OCI-LY1 (cell line): Measurements from ENCODE around the gene GRIK3.

Source experiments
- H2AFZ ChIP-seq: fragments of 200-600 bp; sonication (generic), shearing (Covaris generic); 2 replicates; pipeline ENCODE4 v1.6.0; 2014; ENCODE audit warnings: antibody characterized with exemption, mild to moderate bottlenecking, low read length
- H3F3A ChIP-seq: fragments of 200-600 bp; sonication (generic), shearing (Covaris generic); 2 replicates; pipeline ENCODE4 v1.6.0; 2014; ENCODE audit warnings: mild to moderate bottlenecking, antibody characterized with exemption, low read length, moderate library complexity; ENCODE audit not compliant: insufficient read depth
- H3K27ac ChIP-seq: fragments of 200-600 bp; sonication (generic); 2 replicates; pipeline ENCODE4 v1.5.1; 2014; ENCODE audit warnings: low read length, mixed run types, mild to moderate bottlenecking, low read depth; ENCODE audit not compliant: poor library complexity, severe bottlenecking
- H3K27me3 ChIP-seq: fragments of 200-600 bp; sonication (generic); 2 replicates; pipeline ENCODE4 v1.6.0; 2014; ENCODE audit warnings: antibody characterized with exemption, mild to moderate bottlenecking, low read length, moderate library complexity; ENCODE audit not compliant: insufficient read depth
- H3K36me3 ChIP-seq: fragments of 200-600 bp; sonication (generic); 2 replicates; pipeline ENCODE4 v1.6.1; 2014; ENCODE audit warnings: mild to moderate bottlenecking, antibody characterized with exemption, low read length, moderate library complexity, mixed read lengths; ENCODE audit not compliant: insufficient read depth
- H3K4me1 ChIP-seq: fragments of 200-600 bp; sonication (generic); 2 replicates; pipeline ENCODE4 v1.5.1; 2014; ENCODE audit warnings: mild to moderate bottlenecking, low read length, moderate library complexity; ENCODE audit not compliant: insufficient read depth, severe bottlenecking
- H3K4me2 ChIP-seq: fragments of 200-600 bp; sonication (generic), shearing (Covaris generic); 2 replicates; pipeline ENCODE4 v1.6.1; 2014; ENCODE audit warnings: low read length
- H3K4me3 ChIP-seq: fragments of 200-600 bp; sonication (generic); 2 replicates; pipeline ENCODE4 v1.5.1; 2014; ENCODE audit warnings: low read length, low read depth, mild to moderate bottlenecking, mixed read lengths; ENCODE audit not compliant: poor library complexity, severe bottlenecking
- H3K79me2 ChIP-seq: fragments of 200-600 bp; shearing (Covaris generic); 2 replicates; pipeline ENCODE4 v1.6.1; 2016; ENCODE audit warnings: mixed run types, low read length, mixed read lengths; ENCODE audit not compliant: insufficient read depth
- H3K9ac ChIP-seq: fragments of 200-600 bp; sonication (generic), shearing (Covaris generic); 2 replicates; pipeline ENCODE4 v1.6.1; 2014; ENCODE audit warnings: mild to moderate bottlenecking, low read length, mixed read lengths
- H3K9me2 ChIP-seq: fragments of 200-600 bp; sonication (generic), shearing (Covaris generic); 2 replicates; pipeline ENCODE4 v1.6.1; 2014; ENCODE audit warnings: low read depth, mild to moderate bottlenecking, low read length, mixed read lengths
- H3K9me3 ChIP-seq: fragments of 200-600 bp; shearing (Covaris generic); 2 replicates; pipeline ENCODE4 v1.6.1; 2014; ENCODE audit warnings: low read length, mixed read lengths
- H4K20me1 ChIP-seq: fragments of 200-600 bp; sonication (generic), shearing (Covaris generic); 2 replicates; pipeline ENCODE4 v1.6.0; 2016; ENCODE audit warnings: mild to moderate bottlenecking, low read length; ENCODE audit not compliant: insufficient read depth
- CTCF ChIP-seq: fragments of 200-600 bp; sonication (generic), shearing (Covaris generic); IDR thresholded peaks from 2 replicates; pipeline ENCODE4 v1.5.1; 2017; ENCODE audit warnings: mild to moderate bottlenecking, antibody characterized with exemption, low read length, moderate library complexity, mixed read lengths
- EZH2 ChIP-seq: fragments of 200-600 bp; sonication (generic), shearing (Covaris generic); IDR thresholded peaks from 2 replicates; pipeline ENCODE4 v1.8.0; 2017; ENCODE audit warnings: borderline replicate concordance, mixed run types, mild to moderate bottlenecking, antibody characterized with exemption, low read length, moderate library complexity, mixed read lengths

Gene GRIK3

DNA sequence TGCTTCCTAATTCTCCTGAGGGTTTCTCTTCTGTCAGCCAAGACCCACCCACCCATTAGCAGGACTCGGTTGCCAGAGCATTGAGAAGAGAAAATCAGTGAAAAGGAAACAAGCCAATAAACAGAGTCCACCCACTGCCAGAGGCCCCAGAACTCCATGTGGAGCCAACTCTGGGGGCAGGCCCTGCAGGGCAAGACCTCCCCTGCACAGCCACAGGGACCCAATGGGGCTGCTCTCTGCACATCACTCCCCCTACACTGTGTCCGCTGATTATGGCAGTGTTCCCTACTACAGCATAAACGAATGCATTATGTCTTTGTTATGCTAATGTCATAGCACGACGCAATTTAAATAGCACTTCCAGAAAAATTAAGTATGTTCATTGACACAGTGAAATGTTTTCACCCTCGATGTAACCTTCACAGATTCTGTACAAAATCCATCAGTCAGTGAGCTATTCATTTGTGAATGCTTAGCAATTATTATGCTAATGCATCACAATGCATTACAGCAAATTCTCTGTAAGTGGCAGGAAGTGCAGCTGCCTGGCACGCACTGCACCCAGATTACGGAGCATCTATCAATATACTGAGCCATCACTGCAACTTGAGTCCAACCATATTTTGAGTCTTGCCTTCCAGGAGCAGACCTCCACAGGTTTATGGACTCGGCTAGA, 56.4 kb downstream of the GRIK3 start:
- H3K9ac ChIP-seq = no peak overlapping the region
- no peaks in the 10 kb centered on the region for H3K36me3 ChIP-seq
- H3K4me3 ChIP-seq = no peak overlapping the region
- H3K4me2 ChIP-seq = no peak overlapping the region
- H3K27me3 ChIP-seq = no peaks in the 10 kb centered on the region
- no peak overlapping the region for H3K27ac ChIP-seq
- H2AFZ ChIP-seq = no peak overlapping the region
- no peaks in the 10 kb centered on the region for H3K4me1 ChIP-seq
- H3K79me2 ChIP-seq = no peaks in the 10 kb centered on the region
- H4K20me1 ChIP-seq = no peaks in the 10 kb centered on the region
- TF ChIP-seq EZH2 (no peak), CTCF (no peak)
- no peaks in the 10 kb centered on the region for H3K9me3 ChIP-seq
- H3F3A ChIP-seq = no peaks in the 10 kb centered on the region
- H3K9me2 ChIP-seq = no peaks in the 10 kb centered on the region

GRCh38 chr1:36975642-36976041, 58.7 kb downstream of the GRIK3 start:
- no peaks in the 10 kb centered on the region for H3K79me2 ChIP-seq
- no peak overlapping the region for H3K27ac ChIP-seq
- H3K4me2 ChIP-seq = no peak overlapping the region
- H3K27me3 ChIP-seq = no peaks in the 10 kb centered on the region
- no peaks in the 10 kb centered on the region for H3F3A ChIP-seq
- H3K9ac ChIP-seq = no peak overlapping the region
- no peaks in the 10 kb centered on the region for H4K20me1 ChIP-seq
- H3K36me3 ChIP-seq = no peaks in the 10 kb centered on the region
- no peak overlapping the region for H3K4me3 ChIP-seq
- no peaks in the 10 kb centered on the region for H3K4me1 ChIP-seq
- no peak for TF ChIP-seq CTCF
- no peak for TF ChIP-seq EZH2
- no peaks in the 10 kb centered on the region for H3K9me3 ChIP-seq
- no peak overlapping the region for H2AFZ ChIP-seq
- no peaks in the 10 kb centered on the region for H3K9me2 ChIP-seq

GRCh38 chr1:36973056-36973455, 61.3 kb downstream of the GRIK3 start:
- H3K36me3 ChIP-seq = no peaks in the 10 kb centered on the region
- H3K4me2 ChIP-seq = no peak overlapping the region
- no peaks in the 10 kb centered on the region for H3K79me2 ChIP-seq
- H3K9me3 ChIP-seq = no peaks in the 10 kb centered on the region
- no peak overlapping the region for H3K27ac ChIP-seq
- no peaks in the 10 kb centered on the region for H3K9me2 ChIP-seq
- TF ChIP-seq EZH2 (no peak), CTCF (no peak)
- H3K4me3 ChIP-seq = no peak overlapping the region
- no peaks in the 10 kb centered on the region for H4K20me1 ChIP-seq
- no peak overlapping the region for H2AFZ ChIP-seq
- no peaks in the 10 kb centered on the region for H3F3A ChIP-seq
- no peaks in the 10 kb centered on the region for H3K4me1 ChIP-seq
- no peak overlapping the region for H3K9ac ChIP-seq
- H3K27me3 ChIP-seq = no peaks in the 10 kb centered on the region
